Stomach smooth muscle (tissue), 2 donors: ENCODE results near the gene ZFR2.

Source experiments
- H3K27ac ChIP-seq: one replicate; pipeline ENCODE4 v1.7.0; 2013; ENCODE audit warnings: mild to moderate bottlenecking, low read length, inconsistent platforms
- H3K27me3 ChIP-seq, 2 donors: one replicate each; pipeline ENCODE4 v1.7.0; 2013; ENCODE audit warnings: low read length in 2 of 2; ENCODE audit not compliant: insufficient read depth in 2 of 2, control insufficient read depth in 1 of 2
- H3K36me3 ChIP-seq, 2 donors: one replicate each; pipeline ENCODE4 v1.7.0; 2013; ENCODE audit warnings: low read length in 2 of 2; ENCODE audit not compliant: control insufficient read depth in 2 of 2, insufficient read depth in 2 of 2
- H3K4me1 ChIP-seq: one replicate; pipeline ENCODE4 v1.7.0; 2013; ENCODE audit warnings: low read length; ENCODE audit not compliant: control insufficient read depth, insufficient read depth
- H3K4me3 ChIP-seq, 2 donors: one replicate each; pipeline ENCODE4 v1.7.0; 2013; ENCODE audit warnings: low read length in 2 of 2
- H3K9ac ChIP-seq, 2 donors: one replicate each; pipeline ENCODE4 v1.7.0; 2013; ENCODE audit warnings: low read length in 2 of 2, mild to moderate bottlenecking in 1 of 2
- H3K9me3 ChIP-seq, 2 donors: one replicate each; pipeline ENCODE4 v1.7.0; 2013; ENCODE audit warnings: low read length in 2 of 2; ENCODE audit not compliant: control insufficient read depth in 2 of 2
- donor health status: healthy.
- donor health status: Pancreatic carcinoma.

The ZFR2 gene

DNA sequence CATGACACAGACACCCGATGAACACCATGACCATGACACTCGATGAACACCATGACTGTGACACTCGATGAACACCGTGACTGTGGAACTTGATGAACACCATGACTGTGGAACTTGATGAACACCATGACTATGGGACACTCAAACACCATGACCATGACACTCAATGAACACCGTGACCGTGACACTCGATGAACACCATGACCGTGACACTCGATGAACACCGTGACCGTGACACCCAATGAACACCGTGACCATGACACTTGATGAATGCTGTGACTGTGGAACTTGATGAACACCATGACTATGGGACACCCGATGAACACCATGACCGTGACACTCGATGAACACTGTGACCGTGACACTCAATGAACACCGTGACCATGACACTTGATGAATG is 31.5 kb downstream of the ZFR2 start:
- no peak overlapping the region for H3K4me3 ChIP-seq
- no peaks in the 10 kb centered on the region for H3K4me1 ChIP-seq
- H3K27me3 ChIP-seq: peaks cover 0 to 3% of the 10 kb centered on the region in 2 donors
- H3K36me3 ChIP-seq: no peaks in the 10 kb centered on the region
- no peaks in the 10 kb centered on the region for H3K9me3 ChIP-seq
- H3K9ac ChIP-seq: no peak overlapping the region
- H3K27ac ChIP-seq: no peak overlapping the region

GRCh38 chr19:3836887-3837286 is 32.0 kb downstream of the ZFR2 start:
- Histone ChIP-seq H3K9me3 (no peaks in the 10 kb centered on the region), H3K4me3 (no peak overlapping the region), H3K27me3 (peaks cover 0 to 4% of the 10 kb centered on the region in 2 donors), H3K9ac (no peak overlapping the region), H3K36me3 (no peaks in the 10 kb centered on the region), H3K27ac (no peak overlapping the region), H3K4me1 (no peaks in the 10 kb centered on the region)

DNA sequence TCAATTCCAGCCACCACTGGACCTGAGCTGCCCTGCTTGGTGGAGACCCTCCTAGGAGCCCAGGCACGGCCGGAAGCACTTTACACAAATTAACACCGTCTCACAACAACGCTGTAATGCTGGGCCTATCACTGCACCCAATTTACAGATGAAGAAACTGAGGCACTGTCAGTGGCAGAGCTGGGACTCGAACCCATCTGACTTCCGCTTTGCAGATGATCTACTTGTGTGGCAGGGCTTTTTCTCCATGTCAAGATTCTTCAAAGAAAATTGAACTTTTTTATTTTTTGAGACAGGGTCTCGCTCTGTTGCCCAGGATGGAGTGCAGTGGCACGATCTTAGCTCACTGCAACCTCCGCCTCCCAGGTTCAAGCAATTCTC is 33.8 kb downstream of the ZFR2 start:
- H3K27ac ChIP-seq: no peak overlapping the region
- no peaks in the 10 kb centered on the region for H3K4me1 ChIP-seq
- H3K27me3 ChIP-seq: peaks cover 0 to 10% of the 10 kb centered on the region in 2 donors
- no peak overlapping the region for H3K4me3 ChIP-seq
- no peaks in the 10 kb centered on the region for H3K9me3 ChIP-seq
- no peak overlapping the region for H3K9ac ChIP-seq
- H3K36me3 ChIP-seq: no peaks in the 10 kb centered on the region

- no peaks in the 10 kb centered on the region for H3K4me1 ChIP-seq
- H3K9me3 ChIP-seq: no peaks in the 10 kb centered on the region
- H3K36me3 ChIP-seq: no peaks in the 10 kb centered on the region
- no peak overlapping the region for H3K9ac ChIP-seq
- no peak overlapping the region for H3K27ac ChIP-seq
- H3K27me3 ChIP-seq: peaks cover 0 to 10% of the 10 kb centered on the region in 2 donors
- no peak overlapping the region for H3K4me3 ChIP-seq
Measured at GRCh38 chr19:3834349-3835054, 34.3 kb downstream of the ZFR2 start.

GRCh38 chr19:3833578-3834348 is 35.1 kb downstream of the ZFR2 start:
- no peak overlapping the region for H3K27ac ChIP-seq
- peaks cover 0 to 10% of the 10 kb centered on the region in 2 donors for H3K27me3 ChIP-seq
- no peaks in the 10 kb centered on the region for H3K9me3 ChIP-seq
- H3K9ac ChIP-seq: no peak overlapping the region
- H3K36me3 ChIP-seq: no peaks in the 10 kb centered on the region
- no peak overlapping the region for H3K4me3 ChIP-seq
- H3K4me1 ChIP-seq: no peaks in the 10 kb centered on the region

DNA sequence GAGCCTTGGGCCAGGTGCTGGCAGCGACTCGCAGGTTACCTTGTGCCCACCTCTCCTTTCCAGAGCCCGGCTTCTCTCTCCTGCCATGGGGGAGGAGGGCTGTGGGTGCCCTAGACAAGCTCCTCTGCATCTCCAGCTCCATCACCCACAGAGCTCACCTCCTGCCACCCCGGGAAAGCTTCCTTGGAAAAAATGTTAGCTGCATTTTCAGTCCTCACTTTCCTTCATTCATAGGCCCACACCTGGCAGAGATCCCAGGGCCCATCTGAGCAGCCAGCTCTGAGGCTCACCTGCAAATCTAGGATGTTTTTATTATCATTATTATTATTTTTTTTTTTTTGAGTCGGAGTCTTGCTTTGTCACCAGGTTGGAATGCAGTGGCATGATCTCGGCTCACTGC is 36.8 kb downstream of the ZFR2 start:
- H3K9ac ChIP-seq: no peak overlapping the region
- no peaks in the 10 kb centered on the region for H3K36me3 ChIP-seq
- no peak overlapping the region for H3K27ac ChIP-seq
- no peak overlapping the region for H3K4me3 ChIP-seq
- H3K4me1 ChIP-seq: no peaks in the 10 kb centered on the region
- no peaks in the 10 kb centered on the region for H3K9me3 ChIP-seq
- H3K27me3 ChIP-seq: peaks cover 0 to 10% of the 10 kb centered on the region in 2 donors

DNA sequence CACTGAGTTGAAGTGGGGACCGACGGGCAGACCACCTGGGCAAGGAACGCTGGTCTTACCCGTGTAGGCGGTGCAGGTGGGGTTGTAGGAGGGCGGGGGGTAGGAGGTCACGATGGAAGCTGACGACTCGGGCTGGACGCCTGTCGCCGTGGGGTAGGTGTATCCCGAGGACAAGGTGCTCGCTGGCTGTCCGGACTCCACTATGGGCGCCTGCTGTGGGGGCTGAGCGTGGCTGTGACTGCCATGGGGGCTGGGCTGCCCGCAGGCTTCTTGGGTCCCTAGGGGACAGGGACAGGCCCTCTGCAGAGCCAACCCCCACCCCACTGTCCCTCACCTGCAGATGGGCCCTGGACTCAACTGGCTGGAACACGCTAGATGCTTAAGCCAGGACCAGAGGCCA is 37.2 kb downstream of the ZFR2 start:
- H3K4me3 ChIP-seq: no peak overlapping the region
- no peaks in the 10 kb centered on the region for H3K36me3 ChIP-seq
- no peak overlapping the region for H3K9ac ChIP-seq
- no peaks in the 10 kb centered on the region for H3K9me3 ChIP-seq
- H3K27me3 ChIP-seq: peaks cover 0 to 10% of the 10 kb centered on the region in 2 donors
- no peak overlapping the region for H3K27ac ChIP-seq
- H3K4me1 ChIP-seq: no peaks in the 10 kb centered on the region

DNA sequence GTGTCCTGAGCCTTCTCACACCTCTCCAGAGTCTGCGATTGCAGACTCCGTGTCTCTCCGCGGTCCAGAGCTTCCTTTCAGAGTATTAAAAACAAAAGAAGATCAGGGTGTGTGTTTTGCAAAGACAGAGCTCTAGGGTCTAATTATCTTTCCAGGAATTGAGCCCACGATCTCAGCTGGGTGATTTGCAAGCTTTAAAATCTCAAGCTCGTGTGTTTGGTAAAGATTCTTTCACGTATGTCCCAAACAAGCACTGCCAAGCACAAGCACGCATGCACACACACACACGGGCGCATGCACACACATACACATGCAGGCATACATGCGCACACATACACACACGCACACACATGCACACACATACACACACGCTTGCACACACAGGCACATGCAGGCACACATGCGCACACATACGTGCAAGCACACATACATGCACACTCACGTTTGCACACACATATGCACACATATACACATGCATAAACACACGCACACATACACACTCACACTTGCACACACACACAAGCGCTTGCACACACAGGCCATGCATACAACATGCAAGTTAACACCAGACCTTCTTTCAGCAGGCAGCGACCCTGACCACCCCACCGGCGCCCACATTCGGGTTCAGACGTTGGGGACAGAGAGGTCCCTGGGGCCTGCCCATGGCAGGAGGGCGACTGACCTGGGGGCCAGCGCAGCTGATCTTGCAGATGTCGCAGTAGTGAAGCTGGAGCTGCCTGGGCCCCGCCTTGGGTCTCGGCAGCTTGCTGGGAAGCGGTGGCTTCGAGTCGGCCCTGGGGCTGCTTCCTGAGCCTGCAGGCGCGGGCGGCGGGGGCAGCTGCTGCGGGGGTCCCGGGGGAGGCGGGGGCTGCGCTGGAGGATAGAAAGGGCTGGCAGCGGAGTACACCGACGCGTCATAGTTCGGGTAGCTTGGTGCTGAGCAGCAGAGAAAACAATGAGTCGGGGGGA is 37.9 kb downstream of the ZFR2 start:
- Histone ChIP-seq H3K9ac (no peak overlapping the region), H3K4me1 (no peaks in the 10 kb centered on the region), H3K4me3 (no peak overlapping the region), H3K27ac (no peak overlapping the region), H3K27me3 (peaks cover 0 to 10% of the 10 kb centered on the region in 2 donors), H3K9me3 (no peaks in the 10 kb centered on the region), H3K36me3 (no peaks in the 10 kb centered on the region)

- Histone ChIP-seq H3K4me3 (no peak overlapping the region), H3K9ac (no peak overlapping the region), H3K4me1 (no peaks in the 10 kb centered on the region), H3K27ac (no peak overlapping the region), H3K27me3 (peaks cover 0 to 8% of the 10 kb centered on the region in 2 donors), H3K36me3 (no peaks in the 10 kb centered on the region), H3K9me3 (no peaks in the 10 kb centered on the region)
Measured at GRCh38 chr19:3827306-3827705, 41.5 kb downstream of the ZFR2 start.

DNA sequence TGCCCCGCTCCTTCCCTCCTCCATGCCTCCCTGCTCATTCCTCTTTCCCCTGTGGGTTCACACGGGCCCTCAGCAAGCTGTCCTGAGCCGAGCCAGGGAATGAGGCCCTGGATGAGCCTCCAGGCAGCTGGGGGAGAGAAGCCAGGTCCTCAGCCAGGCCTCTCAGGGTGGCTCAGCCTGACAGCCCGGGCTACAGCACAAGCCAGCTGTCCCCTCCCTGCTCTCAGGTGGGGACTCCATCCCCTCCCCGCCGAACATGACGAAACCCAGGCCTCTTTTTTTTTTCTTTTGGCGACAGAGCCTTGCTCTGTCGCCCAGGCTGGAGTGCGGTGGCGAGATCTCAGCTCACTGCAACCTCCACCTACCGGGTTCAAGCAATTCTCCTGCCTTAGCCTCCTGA is 42.7 kb downstream of the ZFR2 start:
- H3K9ac ChIP-seq: no peak overlapping the region
- H3K27me3 ChIP-seq: peaks cover 0 to 7% of the 10 kb centered on the region in 2 donors
- H3K4me1 ChIP-seq: no peaks in the 10 kb centered on the region
- no peaks in the 10 kb centered on the region for H3K9me3 ChIP-seq
- no peak overlapping the region for H3K27ac ChIP-seq
- H3K36me3 ChIP-seq: no peaks in the 10 kb centered on the region
- no peak overlapping the region for H3K4me3 ChIP-seq
